ENCODE results near the gene EEF2KMT.
"Not testable (repeated sequence)": the region's sequence is repeated elsewhere in the genome, so short reads cannot be mapped to it uniquely, and the experiment has no call there.

Gene EEF2KMT

DNA sequence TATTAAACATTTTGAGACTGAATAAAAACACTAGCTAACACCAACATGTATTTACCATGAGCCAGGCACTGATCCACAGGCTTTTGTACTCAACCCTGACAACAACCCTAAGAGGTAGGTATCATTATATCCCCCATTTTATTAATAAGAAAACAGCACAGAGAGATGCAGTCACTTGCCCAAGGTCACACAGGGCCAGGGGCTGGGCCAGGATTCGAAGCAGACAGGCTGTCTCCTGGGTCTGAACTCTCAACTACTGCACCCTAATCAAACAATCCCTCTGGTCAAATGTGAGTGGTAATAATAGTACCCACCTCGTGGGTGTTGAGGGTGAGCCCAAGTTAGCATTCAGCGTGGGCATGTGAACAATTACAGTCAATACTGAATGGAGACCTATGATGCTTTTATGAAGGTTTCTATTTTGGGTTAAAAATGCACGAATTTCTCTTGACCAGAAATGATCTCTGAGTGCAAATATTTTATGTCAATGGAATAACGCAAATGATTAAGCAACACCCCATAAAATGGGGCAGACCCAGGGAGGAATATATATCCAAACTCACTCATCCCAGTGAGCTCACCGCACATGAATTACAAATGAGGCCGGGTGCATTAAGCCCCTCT lies 1.0 kb downstream of the EEF2KMT start:
- not testable (repeated sequence) for DNase-seq (ENCODE audit: low read depth, low spot score); H3K27ac ChIP-seq

DNA sequence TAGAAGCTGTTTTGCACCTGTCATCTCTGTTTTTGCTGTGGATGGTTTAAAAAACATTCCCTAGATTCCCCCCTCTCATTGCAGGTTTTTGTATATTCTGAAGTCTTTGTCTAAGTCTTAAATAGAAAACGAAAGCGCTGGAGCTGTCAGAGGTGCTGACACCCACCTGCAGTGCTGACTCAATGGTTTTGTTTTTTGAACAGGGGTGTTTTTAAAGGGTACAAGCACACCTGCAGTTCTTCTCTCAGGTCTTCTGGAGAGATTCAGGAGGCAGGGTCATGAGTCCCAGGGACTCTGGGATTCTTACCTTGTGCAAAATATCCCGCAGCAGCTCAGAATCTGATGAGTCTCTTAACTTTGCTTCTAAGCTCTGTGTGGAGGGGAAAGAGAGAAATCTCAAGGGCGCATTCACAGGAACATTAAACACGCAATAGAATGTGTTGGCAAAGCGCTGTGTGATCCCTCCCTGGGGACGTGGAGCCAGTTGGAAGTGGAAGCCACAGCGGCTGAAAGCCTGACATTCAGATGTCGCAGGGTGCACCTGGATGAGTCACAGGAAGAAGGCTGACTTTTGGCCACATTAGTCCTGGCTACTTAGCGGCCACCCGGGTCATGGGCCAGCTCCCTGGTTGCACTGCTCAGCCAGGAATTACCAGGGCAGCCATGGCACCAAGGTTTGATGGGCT lies 2.3 kb downstream of the EEF2KMT start:
- not testable (repeated sequence) for DNase-seq (ENCODE audit: low read depth, low spot score); H3K27ac ChIP-seq

DNA sequence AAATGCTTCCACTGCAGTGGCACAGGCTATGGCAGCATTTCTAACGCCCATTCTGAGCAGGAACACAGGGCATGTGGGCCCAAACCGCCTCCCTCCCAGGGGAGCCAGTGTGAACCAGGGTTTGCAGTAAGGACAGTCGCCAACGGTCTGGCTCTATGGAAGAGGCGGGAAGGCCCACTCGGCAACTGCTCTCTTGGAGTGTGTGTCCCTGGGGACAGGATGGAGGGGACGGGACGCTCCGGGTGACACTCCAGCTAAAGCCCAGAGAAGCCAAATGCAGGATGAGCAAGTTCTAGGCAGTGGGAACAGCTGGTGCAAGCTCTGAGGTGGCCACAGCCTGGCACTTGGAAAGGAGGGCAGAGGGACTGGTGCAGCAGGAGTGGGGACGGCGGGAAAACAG lies 3.8 kb downstream of the EEF2KMT start:
- DNase-seq (ENCODE audit: low read depth, low spot score); H3K27ac ChIP-seq: not testable (repeated sequence)

DNA sequence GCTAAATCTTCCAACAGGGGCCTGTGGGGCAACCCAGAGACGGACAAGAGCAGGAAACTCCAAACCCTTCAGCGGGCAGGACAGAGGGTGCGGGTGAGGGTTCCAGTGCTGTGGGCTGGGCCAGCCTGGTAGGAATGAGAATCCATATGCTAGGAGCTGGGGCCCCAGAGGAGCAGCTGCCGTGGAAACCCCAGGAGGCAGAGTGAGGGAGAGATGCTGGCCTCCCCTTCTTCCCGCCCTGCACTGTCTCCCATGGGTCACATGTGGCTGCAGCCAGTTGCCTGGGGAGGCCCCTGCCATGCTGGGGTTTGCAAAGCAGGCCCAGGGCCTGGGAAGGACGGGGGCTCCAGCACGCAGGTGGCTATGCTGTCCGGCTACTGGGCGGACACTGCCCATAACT lies 4.5 kb downstream of the EEF2KMT start:
- not testable (repeated sequence) for DNase-seq (ENCODE audit: low read depth, low spot score); H3K27ac ChIP-seq

DNA sequence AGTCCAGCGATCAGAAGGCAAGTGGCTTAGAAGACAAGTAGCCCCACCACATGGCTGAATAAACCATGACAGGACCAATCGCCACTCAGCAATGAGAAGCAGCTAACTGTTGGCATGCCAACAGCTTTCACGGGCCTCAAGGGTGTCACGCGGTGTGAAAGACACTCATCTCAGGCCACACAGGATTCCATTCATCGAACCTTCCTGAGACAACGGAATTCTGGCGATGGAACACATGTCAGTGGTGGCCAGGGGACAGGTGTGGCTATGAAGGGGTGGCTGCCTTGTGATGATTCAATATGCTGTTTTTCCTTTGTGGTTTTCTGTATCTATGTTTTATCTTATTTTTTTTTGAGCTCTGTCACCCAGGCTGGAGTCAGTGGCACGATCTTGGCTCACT lies 7.0 kb downstream of the EEF2KMT start:
- not testable (repeated sequence) for DNase-seq (ENCODE audit: low read depth, low spot score); H3K27ac ChIP-seq

DNA sequence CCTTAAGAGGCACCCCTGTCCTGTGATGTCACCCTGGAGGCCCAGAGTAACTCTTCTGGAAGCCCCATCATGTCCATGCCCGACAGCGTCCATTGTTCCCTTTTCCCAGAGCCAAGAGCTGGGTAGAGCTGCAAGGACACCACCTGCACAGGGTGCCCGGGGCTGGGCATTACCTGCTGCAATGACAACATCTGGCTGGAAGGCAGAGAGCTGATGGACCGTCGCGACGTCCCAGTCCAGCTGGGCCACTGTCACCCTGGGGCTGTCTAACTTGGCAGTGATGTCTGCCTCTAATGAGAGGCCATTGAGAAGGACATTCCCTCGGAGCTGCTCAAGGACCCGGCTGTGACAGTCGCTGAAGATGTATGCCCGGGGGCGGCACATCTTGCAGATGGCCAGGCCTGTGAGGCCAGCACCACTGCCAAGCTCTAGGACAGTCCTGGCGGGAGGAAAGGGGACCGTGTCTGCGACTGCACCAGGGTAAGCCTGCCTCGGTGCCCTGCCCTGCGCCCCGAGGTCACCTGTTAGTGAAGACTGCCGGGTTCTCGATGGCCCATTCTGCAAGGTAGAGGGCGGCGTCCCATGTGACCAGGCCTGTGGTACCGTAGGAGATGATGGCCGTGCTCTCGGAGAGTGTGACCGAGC lies 7.6 kb downstream of the EEF2KMT start:
- not testable (repeated sequence) for H3K27ac ChIP-seq; DNase-seq (ENCODE audit: low read depth, low spot score)

DNA sequence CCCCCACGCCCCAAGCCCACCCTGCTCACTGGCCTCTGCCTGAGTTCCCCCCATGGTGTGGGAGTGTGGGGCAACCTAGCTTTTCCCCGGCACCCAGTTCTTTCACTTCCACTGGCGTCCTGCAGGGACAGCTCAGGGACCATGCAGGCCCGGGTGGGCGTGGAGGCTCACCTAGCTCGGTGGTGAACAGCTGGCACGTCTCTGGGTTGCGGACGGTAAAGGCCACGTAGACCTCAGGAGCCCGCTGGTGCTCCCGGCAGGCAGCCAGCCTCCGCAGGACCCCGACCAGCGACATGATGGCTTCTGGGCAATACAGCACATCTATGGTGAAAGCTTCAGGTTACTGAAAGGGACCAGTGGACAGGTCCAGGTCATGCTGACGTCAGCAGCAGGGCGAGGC lies 8.7 kb downstream of the EEF2KMT start:
- DNase-seq (ENCODE audit: low read depth, low spot score), result not testable (repeated sequence)

DNA sequence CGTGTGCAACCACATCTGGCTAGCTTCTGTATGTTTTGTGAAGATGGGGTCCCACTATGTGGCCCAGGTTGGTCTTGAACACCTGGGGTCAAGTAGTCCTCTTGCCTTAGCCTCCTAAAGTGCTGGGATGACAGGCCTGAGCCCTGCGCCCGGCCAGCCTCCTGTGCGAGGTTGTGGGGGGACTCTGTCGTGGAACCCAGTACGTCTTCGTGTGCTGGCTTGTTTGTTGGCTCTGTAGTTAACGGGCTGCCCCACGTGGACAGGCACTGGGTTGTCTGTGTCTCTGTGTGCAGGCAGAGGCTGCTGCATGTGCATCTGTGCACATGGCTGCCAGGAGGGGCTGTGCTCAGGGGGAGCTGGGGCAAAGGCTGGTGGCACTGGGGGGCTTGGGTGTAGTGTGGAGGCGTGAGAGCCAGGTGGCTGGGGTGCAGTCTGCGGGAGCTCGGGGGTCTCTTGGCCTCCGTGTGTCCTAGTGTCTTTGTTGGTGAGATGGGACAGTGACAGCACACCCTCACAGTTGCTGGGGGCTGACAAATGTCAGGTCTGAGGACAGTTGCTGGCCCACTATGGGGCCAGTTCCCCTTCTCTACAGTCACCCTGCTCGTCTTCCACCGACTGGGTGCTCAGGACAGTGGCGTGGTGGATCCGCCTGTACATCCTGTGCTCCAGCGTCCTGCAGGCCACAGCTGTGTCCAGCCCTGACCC lies 9.4 kb downstream of the EEF2KMT start:
- not testable (repeated sequence) for DNase-seq (ENCODE audit: low read depth, low spot score); H3K27ac ChIP-seq

More for the DNA sequence above, 8.7 kb downstream of the EEF2KMT start:
- not testable (repeated sequence) for H3K27ac ChIP-seq

DNA sequence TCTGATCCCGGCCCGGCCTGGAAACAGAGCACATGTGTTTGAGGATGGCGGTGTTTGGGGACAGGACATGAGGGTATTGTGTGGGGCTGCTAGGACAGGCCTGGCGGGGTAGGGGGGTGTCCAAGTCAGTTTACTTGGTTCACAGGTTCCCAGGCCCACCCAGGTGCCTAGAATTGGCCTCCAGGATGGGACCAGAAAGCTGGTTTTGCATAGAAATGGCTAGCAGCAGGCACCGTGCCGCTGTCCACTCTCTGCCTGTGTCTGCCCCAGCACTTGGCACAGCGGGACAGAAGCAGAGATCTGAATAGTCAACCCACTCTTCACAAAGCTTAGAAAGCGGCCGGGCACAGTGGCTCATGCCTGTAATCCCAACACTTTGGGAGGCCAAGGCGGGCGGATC lies 11.9 kb downstream of the EEF2KMT start:
- H3K27ac ChIP-seq; DNase-seq (ENCODE audit: low read depth, low spot score): not testable (repeated sequence)

DNA sequence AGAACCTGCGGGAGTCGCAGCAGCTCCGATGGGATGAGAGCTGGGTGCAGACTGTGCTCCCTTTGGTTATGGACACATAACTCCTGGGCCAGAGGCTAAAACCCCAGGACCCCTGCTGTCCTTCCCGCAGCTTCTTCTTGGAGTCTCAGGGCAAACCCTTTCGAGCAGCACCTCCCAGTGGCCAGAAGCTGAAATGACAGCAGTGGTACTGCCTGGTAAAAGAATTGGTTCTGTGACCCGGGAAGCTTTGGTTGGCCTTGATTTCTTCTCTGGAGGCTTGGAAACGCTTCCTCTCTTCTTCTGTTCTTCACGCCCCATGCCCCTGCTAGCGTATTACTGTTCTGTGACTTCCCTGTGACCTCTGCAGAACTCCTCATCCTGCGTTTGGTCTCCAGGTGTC lies 12.8 kb downstream of the EEF2KMT start:
- DNase-seq (ENCODE audit: low read depth, low spot score); H3K27ac ChIP-seq: not testable (repeated sequence)

DNA sequence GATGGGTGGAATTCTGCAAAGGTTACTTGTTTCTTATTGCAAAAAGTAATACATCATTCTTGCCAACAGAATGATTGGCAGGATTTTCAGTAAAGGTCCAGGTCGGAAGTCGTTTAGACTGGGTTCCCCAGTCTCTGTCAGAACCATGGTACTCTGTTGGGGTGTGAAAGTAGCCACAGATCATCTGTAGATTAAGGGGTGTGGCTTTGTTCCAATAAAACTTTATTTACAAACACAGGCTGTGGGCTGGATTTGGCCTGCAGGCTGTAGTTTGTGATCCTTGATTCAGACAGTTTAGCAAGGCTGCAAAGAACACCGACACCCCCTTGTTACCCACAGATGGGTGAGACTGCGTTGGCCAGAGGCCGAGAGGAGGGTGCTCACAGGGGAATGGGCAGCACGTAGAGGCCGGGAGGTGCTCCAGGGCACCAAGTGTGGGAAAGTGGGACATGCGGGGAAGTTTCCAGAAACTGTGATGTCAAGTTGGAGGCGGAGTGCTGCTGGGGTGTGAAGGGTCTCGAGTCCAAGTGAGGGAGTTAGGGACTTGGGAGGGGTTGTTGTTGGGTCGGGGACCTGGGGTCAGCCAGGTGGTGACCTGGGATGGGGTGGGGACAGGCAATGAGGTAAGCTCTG lies 13.4 kb downstream of the EEF2KMT start:
- DNase-seq (ENCODE audit: low read depth, low spot score); H3K27ac ChIP-seq: not testable (repeated sequence)

DNA sequence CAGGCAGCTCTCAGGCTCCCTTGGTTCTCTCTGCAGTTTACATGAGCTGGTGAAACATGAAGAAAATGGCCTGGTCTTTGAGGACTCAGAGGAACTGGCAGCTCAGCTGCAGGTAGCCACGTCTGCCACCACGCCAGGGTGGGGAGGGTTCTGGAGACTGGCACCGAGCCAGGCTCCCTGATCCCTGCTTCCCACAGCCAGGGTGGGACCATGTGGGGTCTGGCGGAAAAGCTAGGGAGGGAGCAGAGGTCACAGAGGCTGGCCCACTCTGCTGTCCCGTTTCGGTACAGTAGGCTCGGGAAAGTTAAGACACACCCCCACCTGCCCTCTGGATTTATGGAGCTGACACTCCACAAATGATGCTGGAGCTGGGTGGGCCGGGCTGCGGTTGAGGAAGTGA lies 13.9 kb downstream of the EEF2KMT start:
- DNase-seq (ENCODE audit: low read depth, low spot score); H3K27ac ChIP-seq: not testable (repeated sequence)

DNA sequence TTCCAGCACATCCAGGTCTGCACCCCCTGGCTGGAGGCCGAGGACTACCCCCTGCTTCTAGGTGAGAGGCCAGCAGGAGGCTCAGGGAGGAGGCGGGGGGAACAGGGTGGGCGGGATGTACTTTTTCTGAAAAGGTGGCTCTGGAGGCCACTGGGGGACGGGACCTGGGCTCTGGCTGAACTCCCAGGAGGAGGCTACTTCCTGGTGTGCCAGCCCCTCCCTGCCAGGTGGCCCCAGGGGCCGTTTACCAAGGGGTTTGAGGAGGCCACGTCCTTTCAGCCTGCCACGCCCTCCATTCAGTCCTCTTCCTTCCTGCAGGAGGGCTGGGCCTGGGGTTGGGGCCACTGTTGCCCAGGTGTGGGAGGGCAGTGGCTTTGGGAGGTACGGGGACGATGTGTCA lies 16.6 kb downstream of the EEF2KMT start:
- not testable (repeated sequence) for DNase-seq (ENCODE audit: low read depth, low spot score)

DNA sequence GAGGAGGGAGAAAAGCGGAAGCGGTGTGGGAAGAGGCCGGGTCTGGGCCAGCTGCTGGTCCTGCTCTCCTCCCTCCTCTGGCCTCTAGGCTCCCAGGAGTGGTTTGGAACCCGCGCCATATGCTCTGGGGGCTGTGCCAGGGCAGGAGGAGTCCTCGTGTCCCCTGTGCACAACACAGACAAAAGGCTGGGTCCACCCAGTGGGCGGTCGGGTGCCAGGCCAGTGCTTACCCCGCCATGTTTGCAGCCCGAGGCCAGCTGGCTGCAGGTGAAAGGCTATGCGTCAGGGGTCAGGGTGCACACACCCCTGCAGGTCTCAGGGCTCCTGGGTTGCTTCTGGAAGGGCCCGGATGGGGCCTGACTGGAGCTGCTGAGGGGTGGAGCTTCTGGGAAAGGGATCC lies 17.1 kb downstream of the EEF2KMT start:
- H3K27ac ChIP-seq; DNase-seq (ENCODE audit: low read depth, low spot score): not testable (repeated sequence)

More for the DNA sequence above, 16.6 kb downstream of the EEF2KMT start:
- not testable (repeated sequence) for H3K27ac ChIP-seq

DNA sequence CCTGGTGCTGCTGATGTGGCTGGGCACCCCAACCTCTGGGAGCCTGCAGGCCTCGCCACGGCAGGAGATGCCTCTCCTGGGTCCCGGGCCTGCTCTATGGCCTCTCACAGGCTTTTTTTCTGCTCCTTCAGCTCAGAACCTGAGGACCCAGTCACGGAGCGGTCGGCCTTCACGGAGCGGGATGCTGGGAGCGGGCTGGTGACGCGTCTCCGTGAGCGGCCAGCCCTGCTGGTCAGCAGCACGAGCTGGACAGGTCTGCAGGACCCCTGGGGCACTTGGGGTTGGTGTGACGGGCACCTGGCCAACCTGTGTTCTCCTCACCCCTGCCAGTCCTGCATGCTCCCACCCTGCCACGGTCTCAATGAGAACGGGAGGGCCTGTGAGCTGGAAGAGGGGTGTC lies 19.0 kb downstream of the EEF2KMT start:
- H3K27ac ChIP-seq, result no peak overlapping the region
- no peak for DNase-seq (ENCODE audit: low read depth, low spot score)

DNA sequence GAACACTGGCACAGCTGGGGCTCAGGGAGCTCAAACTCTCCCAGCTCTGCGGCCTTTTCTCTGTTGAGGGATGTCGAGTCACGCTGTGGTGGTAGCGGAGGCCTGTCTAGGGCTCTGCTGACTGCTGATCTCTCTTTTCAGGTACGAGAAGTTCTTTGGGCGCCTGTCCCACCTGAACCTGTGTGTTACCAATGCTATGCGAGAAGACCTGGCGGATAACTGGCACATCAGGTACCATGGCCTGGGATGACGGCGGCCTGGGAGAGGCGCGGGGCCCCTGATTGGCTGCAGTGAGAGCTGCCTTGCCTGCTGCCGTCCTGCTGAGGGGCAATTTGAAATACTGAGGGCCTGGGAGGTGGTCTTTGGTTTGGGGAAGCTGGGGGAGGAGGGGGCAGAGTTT lies 20.3 kb downstream of the EEF2KMT start:
- no peak for DNase-seq (ENCODE audit: low read depth, low spot score)
- no peak overlapping the region for H3K27ac ChIP-seq

DNA sequence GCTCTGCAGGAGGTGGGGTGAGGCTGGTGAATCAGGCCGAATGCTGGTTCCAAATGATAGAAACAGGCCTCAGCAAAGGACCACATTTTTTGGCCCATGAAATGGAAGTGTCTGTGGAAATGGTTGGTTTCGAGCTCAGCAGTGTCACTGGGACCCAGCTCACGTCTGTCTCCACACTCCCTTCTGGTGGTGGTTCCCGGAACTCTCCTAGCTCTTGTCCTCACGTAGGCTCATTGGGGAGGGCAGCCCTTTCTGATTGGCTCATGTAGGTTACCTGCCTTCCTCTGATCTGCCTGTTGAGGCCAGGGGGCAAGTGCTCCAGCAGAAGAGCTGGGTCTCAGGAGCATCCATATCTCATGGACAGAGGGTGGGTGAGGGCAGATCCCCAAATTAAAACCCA lies 22.0 kb downstream of the EEF2KMT start:
- DNase-seq (ENCODE audit: low read depth, low spot score), result no peak
- no peak overlapping the region for H3K27ac ChIP-seq

DNA sequence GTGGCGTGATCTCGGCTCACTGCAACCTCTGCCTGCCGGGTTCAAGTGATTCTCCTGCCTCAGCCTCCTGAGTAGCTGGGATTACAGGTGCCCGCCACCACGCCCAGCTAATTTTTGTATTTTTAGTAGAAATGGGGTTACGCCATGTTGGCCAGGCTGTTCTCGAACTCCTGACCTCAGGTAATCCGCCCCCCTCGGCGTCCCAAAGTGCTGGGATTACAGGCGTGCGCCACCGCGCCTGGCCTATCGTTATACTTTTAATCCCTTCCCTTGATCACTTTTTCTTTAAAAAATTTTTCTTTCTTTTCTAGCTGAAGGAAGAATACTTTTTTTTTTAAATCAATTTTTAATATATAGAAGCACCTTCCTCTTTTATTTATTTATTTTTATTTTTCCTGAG lies 23.8 kb downstream of the EEF2KMT start:
- DNase-seq (ENCODE audit: low read depth, low spot score); H3K27ac ChIP-seq: not testable (repeated sequence)

DNA sequence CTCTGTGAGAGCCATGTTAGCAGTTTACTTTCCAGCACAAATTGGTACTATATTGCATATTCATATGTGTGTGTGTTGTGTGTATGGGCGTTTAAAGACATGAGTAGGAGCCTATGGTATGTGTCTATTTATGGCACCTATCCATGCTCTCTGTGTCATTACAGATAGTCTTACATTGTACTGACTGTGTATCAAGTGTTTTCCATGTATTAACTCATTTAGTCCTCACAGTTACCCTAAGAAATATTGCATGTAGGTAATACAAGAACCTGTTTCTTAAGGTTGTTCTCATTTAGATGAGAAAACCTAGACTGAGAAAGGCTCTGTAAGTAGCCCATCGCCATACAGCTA lies 24.3 kb downstream of the EEF2KMT start:
- no peak for DNase-seq (ENCODE audit: low read depth, low spot score)
- no peak overlapping the region for H3K27ac ChIP-seq

All from epithelial cell of prostate (primary cell).